PC-9 (cell line): Measurements from ENCODE around the gene MYO5B. TPM values are rescaled to one million over a fixed set of nuclear protein-coding genes. Genes with fewer than 3 reads are reported as not detected.

Source experiments
- BruUV-seq: library from RNA; stranded (reverse); fragments of 400-500 nt; replicated peaks from 2 replicates; lab custom pipeline; 2021; lab: Mats Ljungman, UMichigan
- CTCF ChIA-PET: fragments of 300-600 bp; sonication (Branson Sonifier 250); formaldehyde crosslinking; loops from one replicate; lab custom pipeline; 2022; ENCODE audit warnings: antibody characterized with exemption; lab: Charles Lee
- POLR2A ChIA-PET: fragments of 300-600 bp; sonication (Branson Sonifier 250); formaldehyde crosslinking; loops from one replicate; lab custom pipeline; 2022; ENCODE audit warnings: antibody characterized with exemption; ENCODE audit not compliant: unreplicated experiment; lab: Charles Lee
- DNase-seq, 2 experiments: peaks; one replicate each; pipeline versions ENCODE4 v3.0.0 to v3.0.0-alpha.2; 2015 to 2022; ENCODE audit warnings: mixed read lengths in 1 of 2
- H2AFZ ChIP-seq: fragments of 200-600 bp; sonication (generic); 2 replicates; pipeline ENCODE4 v1.8.1; 2017; ENCODE audit warnings: antibody characterized with exemption
- H3F3A ChIP-seq: fragments of 200-600 bp; sonication (generic); 2 replicates; pipeline ENCODE4 v1.8.1; 2017; ENCODE audit warnings: antibody characterized with exemption, mild to moderate bottlenecking, low read depth; ENCODE audit not compliant: insufficient read depth
- H3K27ac ChIP-seq: fragments of 200-600 bp; sonication (generic); 2 replicates; pipeline ENCODE4 v1.6.1; 2016; ENCODE audit warnings: mixed run types
- H3K27me3 ChIP-seq: fragments of 200-600 bp; sonication (generic); 2 replicates; pipeline ENCODE4 v1.6.1; 2016; ENCODE audit warnings: low read depth, mixed run types; ENCODE audit not compliant: insufficient read depth
- H3K36me3 ChIP-seq: fragments of 200-600 bp; sonication (generic); 2 replicates; pipeline ENCODE4 v1.6.1; 2016; ENCODE audit warnings: low read depth, mixed run types
- H3K4me1 ChIP-seq: fragments of 200-600 bp; sonication (generic); replicated peaks from 2 replicates; pipeline ENCODE4 v1.6.1; 2016; ENCODE audit warnings: mixed run types; ENCODE audit not compliant: insufficient read depth
- H3K4me2 ChIP-seq: fragments of 200-600 bp; sonication (generic); 2 replicates; pipeline ENCODE4 v1.6.1; 2017; ENCODE audit warnings: mixed run types
- H3K4me3 ChIP-seq: fragments of 200-600 bp; sonication (generic); 2 replicates; pipeline ENCODE4 v1.6.1; 2016; ENCODE audit warnings: mixed run types
- H3K79me2 ChIP-seq: fragments of 200-600 bp; sonication (generic); 2 replicates; pipeline ENCODE4 v1.6.1; 2017; ENCODE audit warnings: low read depth, mixed run types
- H3K9me2 ChIP-seq: fragments of 200-600 bp; sonication (generic); 2 replicates; pipeline ENCODE4 v1.8.1; 2017; ENCODE audit warnings: mild to moderate bottlenecking; ENCODE audit not compliant: insufficient read depth
- H3K9me3 ChIP-seq: fragments of 200-600 bp; sonication (generic); 2 replicates; pipeline ENCODE4 v1.8.1; 2016; ENCODE audit warnings: low read depth; ENCODE audit not compliant: insufficient read depth
- H4K20me1 ChIP-seq: fragments of 200-600 bp; sonication (generic); 2 replicates; pipeline ENCODE4 v1.8.1; 2017; ENCODE audit not compliant: insufficient read depth
- CTCF ChIP-seq: fragments of 200-600 bp; sonication (generic); conservative IDR thresholded peaks from 2 replicates; pipeline ENCODE4 v1.6.1; 2017; ENCODE audit warnings: mixed run types, antibody characterized with exemption, mild to moderate bottlenecking, moderate library complexity
- EZH2 ChIP-seq: fragments of 200-600 bp; sonication (generic); IDR thresholded peaks from 2 replicates; pipeline ENCODE4 v1.8.0; 2017; ENCODE audit warnings: antibody characterized with exemption, low read depth
- intact Hi-C: fragments of 100-400 bp; cut with micrococcal nuclease; formaldehyde crosslinking; loops from one replicate; pipeline ENCODE4 v1.10.0; 2022; ENCODE audit not compliant: unreplicated experiment
- total RNA-seq: library from RNA; stranded (reverse); gene quantifications from 2 replicates; pipeline ENCODE4 v1.2.3, GENCODE V29; 2021

MYO5B gene
- total RNA-seq, 1 experiment from 2014 or later, result 25.4 TPM

GRCh38 chr18:50161597-50162205 lies 33.2 kb downstream of the MYO5B start:
- ChIA-PET POLR2A (interaction anchor here (0.7 kb wide), 1 partner anchor 33 kb away, joined by 4 read pairs; the partner anchor contains the start of gene MYO5B), CTCF (interaction anchor here (0.6 kb wide), 2 partner anchors 35 to 144 kb away, joined by 3 to 17 read pairs; no protein-coding TSS in a partner anchor)
- H2AFZ ChIP-seq, result no peak overlapping the region
- DNase-seq, result peak; percentile 71 to 96
- peaks cover 68% of the 10 kb centered on the region for H3K79me2 ChIP-seq
- peak overlapping the region; percentile 87 for H3K27ac ChIP-seq
- H3K9me3 ChIP-seq, result no peaks in the 10 kb centered on the region; the same call in 1 of the 2 replicates
- no peaks in the 10 kb centered on the region for H3K36me3 ChIP-seq
- peaks cover 83% of the 10 kb centered on the region for H3K4me1 ChIP-seq
- H3K9me2 ChIP-seq, result no peaks in the 10 kb centered on the region
- H3F3A ChIP-seq, result peaks cover 60% of the 10 kb centered on the region
- TF ChIP-seq CTCF (no peak), EZH2 (no peak)
- no TSS peak for BruUV-seq
- peak overlapping the region; percentile 72 for H3K4me2 ChIP-seq
- intact Hi-C loops, result loop anchor here (1.0 to 2.0 kb wide), 3 partner anchors 22 to 65 kb away; partner anchors contain the start of gene MYO5B
- H3K27me3 ChIP-seq, result no peaks in the 10 kb centered on the region
- no peak overlapping the region for H3K4me3 ChIP-seq
- 0 out of 2 replicates have a peak, but pooled peaks cover 3% of the 10 kb centered on the region for H4K20me1 ChIP-seq

- peaks cover 86% of the 10 kb centered on the region for H3K4me1 ChIP-seq
- H2AFZ ChIP-seq, result no peak overlapping the region
- peaks cover 70% of the 10 kb centered on the region for H3K79me2 ChIP-seq
- H3K36me3 ChIP-seq, result no peaks in the 10 kb centered on the region
- intact Hi-C loops, result loop anchor here (1.0 kb wide), 1 partner anchor 34 kb away; no protein-coding TSS in a partner anchor
- H3K4me3 ChIP-seq, result peak overlapping the region; percentile 5; the same call in 1 of the 2 replicates
- BruUV-seq, result no TSS peak
- DNase-seq, result no peak
- ChIA-PET POLR2A (no interaction called here), CTCF (no interaction called here)
- TF ChIP-seq EZH2, result no peak
- no peak for TF ChIP-seq CTCF
- 0 out of 2 replicates have a peak, but pooled peaks cover 3% of the 10 kb centered on the region for H4K20me1 ChIP-seq
- H3K4me2 ChIP-seq, result peak overlapping the region; percentile 72
- H3K27ac ChIP-seq, result peak overlapping the region; percentile 78
- no peaks in the 10 kb centered on the region for H3K9me2 ChIP-seq
- no peaks in the 10 kb centered on the region; the same call in 1 of the 2 replicates for H3K9me3 ChIP-seq
- H3F3A ChIP-seq, result peaks cover 69% of the 10 kb centered on the region
- H3K27me3 ChIP-seq, result no peaks in the 10 kb centered on the region
These were observed 35.3 kb downstream of the MYO5B start for GRCh38 chr18:50159654-50160046.

- Histone ChIP-seq H3K4me2 (peak overlapping the region; percentile 72), H3K9me3 (no peaks in the 10 kb centered on the region; the same call in 1 of the 2 replicates), H2AFZ (no peak overlapping the region), H3K4me3 (peak overlapping the region; percentile 9; the same call in 1 of the 2 replicates), H4K20me1 (0 out of 2 replicates have a peak, but pooled peaks cover 3% of the 10 kb centered on the region), H3K4me1 (peaks cover 86% of the 10 kb centered on the region), H3K9me2 (no peaks in the 10 kb centered on the region), H3K36me3 (no peaks in the 10 kb centered on the region), H3K79me2 (peaks cover 70% of the 10 kb centered on the region), H3F3A (peaks cover 70% of the 10 kb centered on the region), H3K27ac (peak overlapping the region; percentile 78), H3K27me3 (no peaks in the 10 kb centered on the region)
- TF ChIP-seq CTCF (no peak), EZH2 (no peak)
- intact Hi-C loops, result loop anchor here (1.0 kb wide), 1 partner anchor 34 kb away; no protein-coding TSS in a partner anchor
- ChIA-PET POLR2A (interaction anchor here (0.5 to 0.7 kb wide), 3 partner anchors 46 to 105 kb away, joined by 3 to 7 read pairs (median 7); no protein-coding TSS in a partner anchor), CTCF (no interaction called here)
- DNase-seq, result peak; percentile 48 to 98
- BruUV-seq, result no TSS peak
These were observed 35.9 kb downstream of the MYO5B start for GRCh38 chr18:50158866-50159653.
